ENCODE results near the gene FGD5. TPM values are rescaled to one million over a fixed set of nuclear protein-coding genes. Genes with fewer than 3 reads are reported as not detected.

The FGD5 gene
- polyA plus RNA-seq, 3 donors, result 21.5 to 27.7 (median 22.9) TPM

- no peak for DNase-seq (ENCODE audit: extremely low read depth in 1 of 11, low read depth in 9 of 11, low spot score in 4 of 11)
These were observed 148.5 kb downstream of the FGD5 start for GRCh38 chr3:14967285-14967684.

GRCh38 chr3:14969671-14970070, 150.9 kb downstream of the FGD5 start:
- DNase-seq (ENCODE audit: extremely low read depth in 1 of 11, low read depth in 9 of 11, low spot score in 4 of 11), result no peak

- DNase-seq (ENCODE audit: extremely low read depth in 1 of 11, low read depth in 9 of 11, low spot score in 4 of 11), result peak in 3 of 11 donors; percentile 9 to 22 (median 15)
These were observed 157.6 kb downstream of the FGD5 start for GRCh38 chr3:14976317-14976716.

- DNase-seq (ENCODE audit: extremely low read depth in 1 of 11, low read depth in 9 of 11, low spot score in 4 of 11), result no peak
These were observed 161.9 kb downstream of the FGD5 start for GRCh38 chr3:14980689-14981088.

Other genes with a start within 250 kb of the FGD5 start
- gene CCDC174, start 167.2 kb upstream of the FGD5 start, polyA plus RNA-seq (ENCODE audit: insufficient read length in 3 of 3), result 10 to 100 TPM; 32.4 to 41.3 (median 36.3) TPM
- under 1 TPM; 0.30 to 0.34 (median 0.32) TPM for gene C3orf20, start 143.8 kb upstream of the FGD5 start, polyA plus RNA-seq (ENCODE audit: insufficient read length in 3 of 3)
- gene NR2C2, start 128.6 kb downstream of the FGD5 start, polyA plus RNA-seq (ENCODE audit: insufficient read length in 3 of 3), result 10 to 100 TPM; 43.4 to 61.8 (median 44.4) TPM
- 100 to 1,000 TPM in 1 of 3 donors, 10 to 100 TPM in 2; 64.9 to 107 (median 67.9) TPM for gene MRPS25, start 246.4 kb downstream of the FGD5 start, polyA plus RNA-seq (ENCODE audit: insufficient read length in 3 of 3)